ENCODE measurements around the gene LMBRD2.

The LMBRD2 gene

GRCh38 chr5:36096486-36096885, 55.2 kb downstream of the LMBRD2 start:
- no peak for DNase-seq

GRCh38 chr5:36089989-36090388, 61.7 kb downstream of the LMBRD2 start:
- DNase-seq, result no peak

GRCh38 chr5:36079200-36079781, 72.4 kb downstream of the LMBRD2 start:
- no peak for DNase-seq

GRCh38 chr5:36078430-36078829, 73.3 kb downstream of the LMBRD2 start:
- no peak for DNase-seq

- DNase-seq, result no peak
Measured at GRCh38 chr5:36073595-36074216, 78.0 kb downstream of the LMBRD2 start.

- no peak for DNase-seq
Measured at GRCh38 chr5:36070687-36071571, 80.8 kb downstream of the LMBRD2 start.

GRCh38 chr5:36068751-36069281, 82.9 kb downstream of the LMBRD2 start:
- no peak for DNase-seq

GRCh38 chr5:36066540-36067210, 85.0 kb downstream of the LMBRD2 start, which contains the start of gene UGT3A2:
TSS of gene UGT3A2 (minus strand) at chr5:36066882. CDS start at chr5:36066789, 93 bp downstream.
- DNase-seq, result no peak

- DNase-seq, result no peak
Measured at GRCh38 chr5:36066001-36066539, 85.6 kb downstream of the LMBRD2 start.

GRCh38 chr5:36060420-36060887, 91.2 kb downstream of the LMBRD2 start:
- no peak for DNase-seq

GRCh38 chr5:36059571-36060419, 91.9 kb downstream of the LMBRD2 start:
- DNase-seq, result no peak

GRCh38 chr5:36058776-36059175, 92.9 kb downstream of the LMBRD2 start:
- no peak for DNase-seq

- no peak for DNase-seq
Measured at GRCh38 chr5:36057386-36057785, 94.3 kb downstream of the LMBRD2 start.

GRCh38 chr5:36056422-36056821, 95.3 kb downstream of the LMBRD2 start:
- no peak for DNase-seq

GRCh38 chr5:36055984-36056383, 95.7 kb downstream of the LMBRD2 start:
- no peak for DNase-seq

- DNase-seq, result no peak
Measured at GRCh38 chr5:36054647-36055046, 97.0 kb downstream of the LMBRD2 start.

- DNase-seq, result no peak
Measured at GRCh38 chr5:36052538-36052937, 99.1 kb downstream of the LMBRD2 start.

- no peak for DNase-seq
Measured at GRCh38 chr5:36049949-36050348, 101.7 kb downstream of the LMBRD2 start.
